ENCODE measurements around the gene CKLF.
A peak's percentile ranks its signal among the peaks of the same experiment; 100 is the strongest.
"Not testable (repeated sequence)": the region's sequence is repeated elsewhere in the genome, so short reads cannot be mapped to it uniquely, and the experiment has no call there.

CKLF gene

GRCh38 chr16:66596986-66597848, 44.8 kb downstream of the CKLF start:
- DNase-seq (ENCODE audit: low read depth in 2 of 2), result no peak

- no peak for DNase-seq (ENCODE audit: low read depth in 2 of 2)
Measured at GRCh38 chr16:66598111-66598510, 45.7 kb downstream of the CKLF start.

GRCh38 chr16:66599726-66600125, 47.4 kb downstream of the CKLF start:
- no peak for DNase-seq (ENCODE audit: low read depth in 2 of 2)

- DNase-seq (ENCODE audit: low read depth in 2 of 2), result no peak
Measured at GRCh38 chr16:66600477-66600876, 48.1 kb downstream of the CKLF start.

- no peak for DNase-seq (ENCODE audit: low read depth in 2 of 2)
Measured at GRCh38 chr16:66601471-66601870, 49.1 kb downstream of the CKLF start.

GRCh38 chr16:66603537-66604375, 51.4 kb downstream of the CKLF start:
- DNase-seq (ENCODE audit: low read depth in 2 of 2), result peak; percentile 43 to 51

GRCh38 chr16:66604376-66605176, 52.2 kb downstream of the CKLF start, which contains the start of gene CMTM3:
CMTM3 (plus strand) TSS chr16:66604704; CDS start chr16:66604806, 102 bp downstream.
- peak; percentile 47 to 67 for DNase-seq (ENCODE audit: low read depth in 2 of 2)

GRCh38 chr16:66605177-66605978, 53.0 kb downstream of the CKLF start:
- DNase-seq (ENCODE audit: low read depth in 2 of 2), result peak in 1 of 2 experiments; percentile 32

GRCh38 chr16:66605979-66606751, 53.8 kb downstream of the CKLF start:
- DNase-seq (ENCODE audit: low read depth in 2 of 2), result no peak

GRCh38 chr16:66608241-66609138, 56.1 kb downstream of the CKLF start:
- peak; percentile 74 to 86 for DNase-seq (ENCODE audit: low read depth in 2 of 2)

GRCh38 chr16:66609139-66609510, 56.7 kb downstream of the CKLF start:
- DNase-seq (ENCODE audit: low read depth in 2 of 2), result no peak

- DNase-seq (ENCODE audit: low read depth in 2 of 2), result no peak
Measured at GRCh38 chr16:66610111-66610820, 57.9 kb downstream of the CKLF start.

GRCh38 chr16:66611911-66612310, 59.5 kb downstream of the CKLF start:
- not testable (repeated sequence) for DNase-seq (ENCODE audit: low read depth in 2 of 2)

- DNase-seq (ENCODE audit: low read depth in 2 of 2), result no peak
Measured at GRCh38 chr16:66612422-66612821, 60.0 kb downstream of the CKLF start.

- DNase-seq (ENCODE audit: low read depth in 2 of 2), result no peak
Measured at GRCh38 chr16:66614161-66614802, 61.9 kb downstream of the CKLF start.

Data from stimulated activated CD4-positive, alpha-beta T cell treated with anti-CD3 and anti-CD28 coated beads, Interleukin-12 subunit alpha, Interleukin-12 subunit beta, amount 100 ng/mL, for 24 hours (primary cell).